Measurements from ENCODE around the gene GNPTG.
A peak's percentile ranks its signal among the peaks of the same experiment; 100 is the strongest.

The GNPTG gene

DNA sequence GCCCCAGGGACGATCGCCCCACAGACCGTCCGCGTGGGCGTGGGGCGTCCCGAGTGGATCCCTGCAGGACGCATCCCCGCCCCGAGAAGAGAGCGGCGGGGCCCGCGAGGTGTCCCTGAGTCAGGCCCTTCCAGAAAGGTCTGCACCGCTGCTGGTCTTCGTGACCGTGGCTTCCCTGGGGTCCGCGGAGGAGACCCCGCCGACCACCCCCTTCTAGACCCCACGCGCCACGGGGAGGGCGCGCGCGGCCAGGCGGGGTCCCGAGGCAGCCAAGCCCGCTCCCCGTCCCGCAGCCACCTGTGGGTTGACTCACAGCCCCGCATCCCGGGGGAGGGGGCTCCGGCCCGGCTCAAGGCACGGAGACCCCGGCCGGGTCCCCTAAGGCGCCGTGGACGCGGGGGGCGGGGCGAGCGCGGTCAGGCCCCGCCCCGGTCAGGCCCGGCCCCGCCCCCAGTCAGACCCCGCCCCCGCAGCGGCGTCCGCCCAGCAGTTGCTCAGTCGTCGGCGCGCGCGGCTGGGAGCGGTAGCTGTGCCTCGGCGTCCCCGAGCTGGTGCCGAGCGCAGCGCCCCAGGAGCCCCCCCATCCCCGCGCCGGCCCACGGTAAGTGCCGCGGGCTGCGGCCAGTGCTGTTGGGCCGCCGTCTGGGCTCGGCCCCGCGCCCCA, 18.4 kb upstream of the GNPTG start, which contains the start of gene BAIAP3:
Gene BAIAP3, plus strand, starts transcription at position 497 of the 664 bp plus-strand sequence. CDS start 4,905 bp downstream, outside the sequence.
- DNase-seq = no peak

DNA sequence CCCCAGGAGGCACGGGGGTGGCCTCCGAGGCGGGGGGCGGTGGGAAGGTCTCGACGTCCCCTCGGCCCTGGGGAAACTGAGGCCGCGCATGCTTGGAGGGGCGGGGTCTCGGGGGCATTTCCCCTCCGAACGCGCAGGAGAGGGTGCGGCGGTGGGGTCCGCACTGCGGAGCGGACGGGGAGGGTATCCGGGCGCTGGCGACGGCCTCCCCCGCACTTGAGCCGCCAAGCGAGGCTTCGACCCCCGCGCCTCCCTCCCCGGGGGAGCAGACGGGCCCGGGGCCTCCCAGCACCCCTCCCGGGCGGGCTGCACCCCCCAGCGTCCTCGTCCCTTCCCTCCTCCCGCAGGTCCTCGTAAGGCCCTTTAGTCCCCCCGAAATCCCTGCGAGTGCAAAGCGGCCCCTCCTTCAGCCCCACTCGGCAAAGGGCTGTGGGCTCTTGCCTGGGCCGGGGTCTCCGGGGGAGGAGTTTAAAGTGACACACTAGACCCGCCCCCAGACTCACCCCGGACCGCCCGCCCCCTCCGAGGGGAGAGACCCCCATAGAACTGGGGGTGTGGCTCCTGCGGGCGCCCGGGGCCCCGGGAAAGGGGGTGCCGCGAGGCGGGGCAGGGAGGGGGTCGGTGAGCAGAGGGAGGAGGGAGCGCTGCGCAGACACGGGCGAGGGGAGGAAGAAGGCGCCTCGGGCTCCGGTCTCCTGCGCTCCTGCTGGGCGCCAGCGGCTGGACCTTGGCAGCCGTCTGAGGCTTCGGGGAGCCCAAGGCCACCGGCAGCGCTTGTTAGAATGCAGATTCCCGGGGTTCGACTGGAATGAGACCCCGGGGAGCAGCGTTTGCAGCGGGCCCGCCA, 17.7 kb upstream of the GNPTG start:
- DNase-seq = no peak

DNA sequence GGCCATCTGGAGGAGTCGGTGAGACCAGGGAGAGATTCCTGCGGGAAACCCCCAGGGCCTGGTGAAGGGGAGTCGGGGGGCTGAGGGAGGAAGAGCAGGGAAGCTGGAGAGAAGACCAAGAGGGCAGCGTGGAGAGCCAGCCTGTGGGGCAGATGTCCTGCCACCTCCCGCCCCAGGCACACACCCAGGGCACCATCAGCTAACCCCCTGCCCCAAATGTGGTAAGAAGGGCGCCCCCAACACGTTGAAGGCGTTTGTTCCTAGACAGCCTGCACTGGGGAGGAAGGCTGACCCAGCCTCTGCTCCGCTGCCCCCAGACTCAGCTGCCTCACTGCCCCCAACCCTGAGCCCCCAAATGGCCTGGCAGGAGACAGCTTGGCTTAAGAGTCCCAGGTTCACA, 17.0 kb upstream of the GNPTG start:
- no peak for DNase-seq

DNA sequence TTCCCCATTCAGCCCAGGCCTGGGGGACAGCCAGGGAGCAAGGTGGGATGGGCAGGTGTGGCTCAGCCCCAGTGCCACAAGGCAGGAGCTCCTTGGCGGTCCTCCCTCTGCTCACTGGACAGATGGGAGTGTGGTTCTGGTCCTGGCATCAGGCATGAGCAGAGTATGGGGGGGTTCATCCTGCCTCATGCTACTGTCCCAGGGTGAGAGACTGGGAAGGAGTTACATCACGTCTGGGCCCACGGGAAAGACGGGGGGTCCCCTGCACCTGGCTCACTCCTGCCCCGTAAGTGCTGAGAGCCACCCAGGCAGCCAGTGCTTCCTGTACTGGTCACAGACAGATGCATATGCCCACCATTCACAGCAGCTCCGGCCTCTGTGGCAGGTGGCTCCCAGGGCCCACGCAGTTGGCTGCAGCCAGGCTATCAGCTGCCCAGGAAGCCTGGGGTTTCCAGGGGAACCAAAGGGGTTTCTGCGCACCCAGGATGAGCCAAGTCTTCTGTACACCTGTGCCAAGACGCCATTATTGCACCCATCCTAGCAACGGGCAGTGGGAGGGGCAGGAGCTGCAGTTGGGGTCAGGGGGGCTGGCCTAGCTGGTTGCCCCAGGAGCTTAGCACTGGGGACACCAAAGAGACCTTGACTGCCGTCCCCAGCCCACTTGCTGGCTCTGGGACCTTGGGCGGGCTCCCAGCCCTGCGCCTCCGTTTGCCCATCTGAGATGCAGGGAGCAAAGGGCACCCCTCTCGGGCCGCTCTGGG, 16.3 kb upstream of the GNPTG start:
- DNase-seq = no peak

DNA sequence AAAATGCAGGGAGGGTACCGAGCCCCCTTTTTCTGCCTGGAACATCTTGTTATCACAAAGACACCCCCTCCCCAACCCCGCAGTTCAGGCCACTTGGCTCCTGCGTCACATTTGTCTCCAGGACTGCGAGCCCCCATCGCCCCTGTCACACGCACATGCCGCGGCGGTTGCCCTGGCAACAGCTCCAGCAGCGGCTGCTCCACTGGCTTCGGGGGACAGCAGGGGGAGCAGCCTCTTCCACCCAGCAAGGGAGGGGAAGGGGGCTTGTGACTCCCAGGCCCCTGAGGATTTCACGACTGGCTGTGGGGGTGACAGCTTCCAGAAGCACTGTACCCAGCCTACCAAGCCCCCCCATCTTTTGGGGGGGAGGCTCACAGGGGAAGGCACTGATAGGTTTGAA, 15.7 kb upstream of the GNPTG start:
- DNase-seq = no peak

DNA sequence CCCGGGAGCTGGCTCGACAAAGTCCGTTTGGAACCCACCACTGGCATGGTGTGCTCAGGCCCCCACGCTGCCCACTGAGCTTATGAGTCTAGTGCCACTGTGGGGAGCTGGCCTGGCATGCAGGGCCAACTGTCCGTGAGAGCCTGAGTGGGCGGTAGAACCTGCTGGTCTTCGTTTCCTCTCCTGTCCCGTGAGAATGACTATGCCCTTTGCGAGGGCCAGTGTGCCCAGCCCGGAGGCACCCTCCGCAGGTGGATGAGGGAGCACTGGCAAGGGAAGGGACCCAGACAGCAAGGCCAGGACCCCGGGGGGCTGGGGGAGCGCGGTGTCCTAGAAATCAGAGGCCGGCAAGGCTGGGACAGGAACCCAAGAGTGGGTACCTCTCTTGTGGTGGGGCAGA, 15.1 kb upstream of the GNPTG start:
- DNase-seq = no peak

DNA sequence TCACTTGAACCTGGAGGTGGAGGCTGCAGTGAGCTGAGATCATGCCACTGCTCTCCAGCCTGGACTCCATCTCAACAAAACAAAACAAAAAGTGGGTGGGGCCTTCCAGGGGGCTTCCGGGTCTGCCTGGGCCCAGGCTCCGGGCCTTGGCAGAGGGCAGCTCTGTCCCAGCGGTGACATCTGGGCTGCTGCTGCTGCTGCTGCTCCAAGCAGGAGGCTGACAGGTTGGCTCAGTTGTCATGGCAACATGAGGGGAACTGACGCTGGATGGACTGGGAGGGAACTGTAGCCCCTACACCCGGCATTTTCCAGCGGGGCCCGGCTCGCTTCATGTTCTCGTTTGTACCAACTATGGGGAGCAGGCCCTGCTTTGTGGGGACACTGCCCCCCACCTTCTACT, 14.2 kb upstream of the GNPTG start:
- no peak for DNase-seq

DNA sequence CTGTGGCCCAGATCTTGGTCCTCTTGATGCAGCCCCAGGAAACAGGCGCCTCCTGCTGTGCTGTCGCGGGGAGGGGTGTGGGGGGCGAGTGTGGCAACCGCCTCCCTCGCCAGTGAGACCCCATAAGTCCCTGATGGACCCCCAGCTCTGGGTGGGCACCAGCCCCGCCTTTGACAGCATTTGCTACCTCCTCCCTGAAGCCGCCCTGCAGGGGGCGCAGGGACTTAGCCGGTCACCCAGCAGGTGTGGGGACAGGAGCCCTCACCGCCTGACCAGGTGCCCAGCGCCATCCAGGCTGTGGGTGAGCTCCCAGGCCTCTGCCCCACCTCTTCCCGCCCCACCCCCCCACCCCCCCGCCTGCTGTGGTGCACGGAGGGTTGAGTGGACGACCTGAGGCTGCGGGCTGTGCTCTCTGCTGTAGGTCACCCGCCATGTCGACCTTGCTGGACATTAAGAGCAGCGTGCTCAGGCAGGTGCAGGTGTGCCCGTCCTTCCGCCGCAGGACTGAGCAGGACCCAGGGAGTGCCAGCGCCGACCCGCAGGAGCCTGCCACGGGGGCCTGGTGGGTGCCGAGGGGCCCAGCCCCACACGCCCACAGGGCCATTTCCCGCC, 13.5 kb upstream of the GNPTG start:
- no peak for DNase-seq

DNA sequence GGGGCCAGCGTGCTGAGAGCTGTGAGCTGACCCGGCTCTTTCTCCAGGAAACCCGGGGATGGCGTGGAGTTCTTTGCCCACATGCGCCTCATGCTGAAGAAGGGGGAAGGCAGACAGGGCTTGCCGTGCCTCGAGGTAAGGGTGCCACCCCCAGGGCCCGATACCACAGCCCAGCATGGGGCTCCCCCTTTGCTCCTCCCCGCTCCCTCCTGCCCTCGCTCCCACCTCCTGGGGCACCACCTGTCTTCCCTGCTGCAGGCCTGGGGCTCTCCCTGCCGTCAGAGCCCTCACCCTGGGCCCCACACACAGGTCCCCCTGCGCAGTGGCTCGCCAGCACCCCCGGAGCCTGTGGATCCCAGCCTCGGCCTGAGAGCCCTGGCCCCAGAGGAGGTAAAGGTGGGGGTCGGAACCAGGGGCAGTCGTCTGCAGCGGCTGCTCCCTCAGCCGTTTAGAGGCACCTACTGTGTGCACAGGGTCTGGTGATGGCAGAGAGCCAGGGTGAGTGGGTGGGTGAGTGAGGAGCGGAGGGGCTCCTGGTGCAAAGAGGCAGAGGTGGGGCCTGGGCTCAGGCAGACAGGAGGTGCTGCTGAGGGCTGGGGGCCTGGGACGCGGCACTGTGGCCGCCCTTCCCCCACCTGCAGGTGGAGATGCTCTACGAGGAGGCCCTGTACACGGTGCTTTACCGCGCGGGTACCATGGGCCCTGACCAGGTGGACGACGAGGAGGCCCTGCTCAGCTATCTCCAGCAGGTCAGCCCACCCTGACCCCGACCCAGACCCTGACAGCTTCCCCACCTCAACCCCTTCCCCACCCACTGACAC, 12.7 kb upstream of the GNPTG start:
- no peak for DNase-seq

DNA sequence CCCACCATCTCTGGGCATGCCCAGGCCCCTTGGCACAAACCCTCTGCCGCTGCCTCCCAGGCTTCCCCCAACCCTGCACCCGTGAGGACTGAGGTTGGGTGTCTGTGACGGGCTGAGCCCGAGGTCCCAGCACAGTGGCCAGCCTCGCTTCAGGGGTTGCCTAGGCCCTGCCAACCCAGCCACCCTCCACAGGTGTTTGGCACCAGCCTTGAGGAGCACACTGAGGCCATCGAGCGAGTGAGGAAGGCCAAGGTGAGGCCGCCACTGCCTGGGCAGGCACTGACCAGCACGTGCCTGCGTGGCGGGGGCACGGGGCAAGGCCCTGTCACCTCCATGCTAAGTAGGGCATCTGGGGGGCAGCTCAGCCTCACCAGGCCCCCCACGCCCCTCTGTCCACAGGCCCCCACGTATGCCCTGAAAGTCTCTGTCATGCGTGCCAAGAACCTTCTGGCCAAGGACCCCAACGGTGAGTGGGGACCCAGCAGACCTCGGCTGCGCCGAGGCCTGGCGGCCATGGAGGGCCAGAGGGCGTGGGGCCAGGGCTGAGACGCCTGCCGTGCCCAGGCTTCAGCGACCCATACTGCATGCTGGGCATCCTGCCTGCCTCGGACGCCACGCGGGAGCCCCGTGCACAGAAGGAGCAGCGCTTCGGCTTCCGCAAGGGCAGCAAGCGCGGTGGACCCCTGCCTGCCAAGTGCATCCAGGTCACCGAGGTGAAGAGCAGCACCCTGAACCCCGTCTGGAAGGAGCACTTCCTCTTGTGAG, 10.8 kb upstream of the GNPTG start:
- DNase-seq = no peak

DNA sequence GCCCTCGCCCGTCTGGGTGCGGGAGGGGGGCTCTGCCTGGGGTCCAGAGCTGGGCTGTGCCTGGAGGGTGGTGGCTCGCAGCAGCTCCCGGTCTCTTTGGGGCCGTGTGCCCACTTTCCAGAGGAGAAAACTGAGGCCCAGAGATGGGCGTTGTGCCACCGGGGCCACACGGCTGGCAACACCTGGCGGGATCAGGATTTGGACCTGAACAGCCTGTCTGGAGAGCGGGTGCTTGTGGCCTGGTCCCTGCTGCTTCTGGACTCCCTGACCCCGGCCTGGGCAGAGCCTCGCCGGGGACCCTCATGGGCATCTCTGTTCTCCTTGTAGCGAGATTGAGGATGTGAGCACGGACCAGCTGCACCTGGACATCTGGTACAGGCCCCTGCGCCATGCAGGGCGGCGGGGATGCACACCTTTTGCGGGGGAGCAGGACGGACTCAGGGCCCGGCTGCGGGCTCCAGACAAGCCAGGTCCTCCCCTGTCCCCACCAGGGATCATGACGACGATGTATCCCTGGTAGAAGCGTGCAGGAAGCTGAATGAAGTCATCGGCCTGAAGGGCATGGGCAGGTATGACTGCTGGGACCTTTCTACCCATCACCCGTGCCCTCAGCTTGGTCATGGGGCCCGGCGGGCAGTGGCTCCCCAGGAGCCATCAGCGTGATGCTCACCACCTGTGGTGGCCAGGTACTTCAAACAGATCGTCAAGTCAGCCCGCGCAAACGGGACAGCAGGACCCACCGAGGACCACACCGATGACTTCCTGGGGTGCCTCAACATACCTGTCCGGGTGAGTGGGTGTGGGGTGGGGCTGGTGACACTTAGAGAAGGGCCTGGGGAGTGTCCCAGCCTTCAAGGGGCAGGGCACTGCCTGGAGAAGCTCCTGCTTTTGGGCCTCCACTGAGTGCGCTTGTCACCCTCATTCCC, 10.0 kb upstream of the GNPTG start:
- no peak for DNase-seq

DNA sequence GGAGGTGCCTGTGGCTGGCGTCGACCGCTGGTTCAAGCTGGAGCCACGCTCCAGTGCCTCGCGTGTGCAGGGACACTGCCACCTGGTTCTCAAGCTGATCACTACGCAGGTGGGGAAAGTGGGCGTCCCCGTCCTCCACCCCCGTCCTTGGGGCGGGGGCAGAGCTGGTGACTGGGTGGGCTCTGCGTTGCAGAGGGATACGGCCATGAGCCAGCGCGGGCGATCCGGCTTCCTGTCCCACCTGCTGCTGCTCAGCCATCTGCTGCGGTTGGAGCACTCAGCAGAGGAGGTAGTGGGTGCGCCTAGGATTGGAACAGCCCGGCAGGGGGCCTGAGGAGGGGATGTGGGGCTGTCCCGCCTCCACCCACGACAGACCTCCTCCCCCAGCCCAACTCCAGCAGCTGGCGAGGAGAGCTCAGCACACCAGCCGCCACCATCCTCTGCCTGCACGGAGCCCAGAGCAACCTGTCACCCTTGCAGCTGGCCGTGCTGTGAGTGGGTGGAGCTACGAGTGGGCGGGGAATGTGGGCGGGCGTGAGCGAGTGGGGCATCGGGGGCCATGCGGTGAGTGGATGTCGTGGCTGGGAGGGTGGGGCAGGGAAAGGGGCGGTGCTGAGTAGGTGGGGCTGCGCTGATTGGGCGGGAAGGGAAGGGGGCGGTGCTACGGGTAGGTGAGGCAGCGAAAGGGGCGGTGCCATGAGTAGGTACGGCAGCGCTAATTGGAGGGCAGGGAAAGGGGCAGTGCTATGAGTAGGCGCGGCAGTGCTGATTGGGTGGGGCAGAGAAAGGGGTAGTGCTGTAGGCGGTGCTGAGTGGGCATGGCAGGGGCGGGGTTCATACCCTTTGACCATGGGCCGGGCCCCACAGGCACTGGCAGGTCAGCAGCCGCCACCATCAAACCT, 9.0 kb upstream of the GNPTG start:
- peak; percentile 76 for DNase-seq

DNA sequence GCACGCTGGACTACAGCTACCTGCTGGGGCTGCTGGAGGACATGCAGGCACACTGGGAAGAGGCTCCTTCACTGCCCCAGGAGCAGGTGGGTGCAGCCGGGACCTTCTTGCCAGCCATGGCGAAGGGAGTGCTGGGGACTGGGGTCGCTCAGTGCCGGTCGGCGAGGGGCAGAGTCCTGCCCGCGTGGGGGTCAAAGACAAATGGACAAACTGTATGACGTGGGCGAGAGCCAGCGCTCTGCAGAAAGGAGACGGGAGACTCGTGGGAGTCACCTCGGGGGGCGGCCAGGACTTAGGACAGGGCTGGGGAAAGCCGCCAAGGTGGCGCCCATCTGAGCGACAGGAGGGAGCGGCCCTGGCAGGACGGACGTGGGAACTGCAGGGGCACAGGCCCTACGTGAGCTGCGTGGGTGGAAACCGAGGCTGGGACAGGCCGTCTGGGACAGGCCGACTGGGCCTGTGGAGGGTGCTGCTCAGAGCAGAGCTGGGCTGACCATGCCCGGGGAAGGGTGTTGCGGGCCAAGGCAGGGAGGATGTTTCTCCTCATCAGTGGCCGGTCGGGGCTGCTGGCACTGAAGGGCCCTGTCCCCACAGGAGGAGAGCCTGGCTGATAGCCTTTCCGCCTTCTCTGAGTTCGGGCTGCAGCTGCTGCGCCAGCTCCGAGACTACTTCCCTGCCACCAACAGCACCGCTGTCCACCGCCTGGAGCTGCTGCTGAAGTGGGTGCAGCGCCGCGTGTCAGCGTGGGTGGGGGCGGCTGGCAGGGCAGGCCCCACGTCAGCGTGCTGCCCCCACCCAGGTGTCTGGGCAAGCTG, 8.1 kb upstream of the GNPTG start:
- no peak for DNase-seq

DNA sequence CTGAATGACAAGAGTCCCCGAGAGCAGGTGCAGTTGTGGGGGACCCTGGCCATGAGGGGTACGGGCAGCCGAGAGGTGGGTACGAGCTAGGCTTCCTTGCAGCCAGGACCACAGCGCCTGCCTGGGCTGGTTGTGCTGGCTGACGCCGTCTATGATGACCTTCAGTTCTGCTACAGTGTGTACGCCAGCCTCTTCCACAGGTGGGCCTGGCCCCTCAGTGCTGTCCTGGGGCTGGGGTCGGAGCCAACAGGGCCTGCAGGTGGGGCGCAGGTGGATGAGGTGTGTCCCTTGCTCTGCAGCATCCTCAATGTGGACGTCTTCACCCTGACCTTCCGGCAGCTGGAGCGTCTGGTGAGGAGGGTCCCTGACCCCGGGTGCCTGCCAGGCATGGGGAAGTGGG, 7.2 kb upstream of the GNPTG start:
- no peak for DNase-seq

DNA sequence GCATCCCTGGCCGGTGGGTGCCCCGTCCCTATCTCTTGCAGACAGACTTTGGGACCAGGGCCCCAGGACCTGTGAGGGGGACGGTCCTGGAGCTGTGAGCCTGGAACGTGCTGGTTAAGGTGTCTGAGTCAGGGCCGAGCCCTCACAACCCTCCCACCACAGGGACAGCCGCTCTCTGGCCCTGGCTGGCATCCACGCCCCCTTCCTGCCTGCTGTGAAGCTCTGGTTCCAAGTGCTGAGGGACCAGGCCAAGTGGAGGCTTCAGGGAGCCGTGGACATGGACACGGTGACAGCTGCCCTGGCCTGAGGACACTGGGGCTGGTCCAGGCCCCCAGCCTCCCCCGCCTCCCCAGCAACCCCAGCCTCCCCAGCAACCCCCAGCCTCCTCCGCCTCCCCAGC, 6.6 kb upstream of the GNPTG start:
- DNase-seq = no peak

DNA sequence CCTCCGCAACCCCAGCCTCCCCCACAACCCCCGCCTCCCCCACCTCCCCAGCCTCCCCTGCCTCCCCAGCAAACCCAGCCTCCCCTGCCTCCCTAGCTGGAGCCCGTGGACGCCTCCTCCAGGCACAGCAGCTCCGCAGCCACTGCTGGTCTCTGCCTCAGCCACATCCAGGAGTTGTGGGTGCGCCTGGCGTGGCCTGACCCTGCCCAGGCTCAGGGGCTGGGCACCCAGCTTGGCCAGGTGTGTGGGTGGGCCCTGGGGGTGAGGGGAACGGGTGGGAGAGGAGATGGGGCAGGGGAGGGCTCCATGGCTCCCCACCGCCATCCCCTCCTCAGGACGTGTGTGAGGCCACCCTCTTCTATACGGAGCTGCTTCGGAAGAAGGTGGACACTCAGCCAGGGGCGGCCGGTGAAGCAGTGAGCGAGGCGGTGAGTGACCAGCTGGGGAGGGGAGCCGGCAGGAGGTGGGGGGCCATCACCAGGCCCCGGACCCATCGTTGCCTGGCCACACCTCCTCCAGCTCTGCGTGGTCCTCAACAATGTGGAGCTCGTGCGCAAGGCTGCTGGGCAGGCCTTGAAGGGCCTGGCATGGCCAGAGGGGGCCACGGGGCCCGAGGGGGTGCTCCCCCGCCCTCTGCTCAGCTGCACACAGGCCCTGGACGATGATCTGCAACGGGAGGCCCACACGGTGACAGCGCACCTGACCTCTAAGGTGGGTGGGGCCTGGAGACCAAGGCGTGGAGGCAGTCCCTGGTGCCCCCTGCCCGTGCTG, 5.9 kb upstream of the GNPTG start:
- no peak for DNase-seq
